ENCODE results near the gene CCDC182.

CCDC182 gene

GRCh38 chr17:57723427-57724025 lies 21.6 kb downstream of the CCDC182 start:
- TF ChIP-seq CTCF (IDR thresholded peaks at IDR 0.05; ENCODE audit: control extremely low read depth, extremely low read depth, low read depth, missing control alignments) = peak; percentile 2
- DNase-seq (ENCODE audit: extremely low spot score) = no peak
- CTCF ChIA-PET = interaction anchor here (1.1 to 2.7 kb wide), 4 partner anchors 10 to 480 kb away, joined by 3 to 14 read pairs (median 7); no protein-coding TSS in a partner anchor
- POLR2A ChIA-PET = interaction anchor here (0.5 kb wide), 1 partner anchor 360 kb away, joined by 3 read pairs; the partner anchor contains the start of gene DYNLL2

- ChIA-PET POLR2A (no interaction called here), CTCF (interaction anchor here (1.3 to 2.7 kb wide), 2 partner anchors 17 to 480 kb away, joined by 4 to 14 read pairs; no protein-coding TSS in a partner anchor)
- no peak for DNase-seq (ENCODE audit: extremely low spot score)
- no peak for TF ChIP-seq CTCF (IDR thresholded peaks at IDR 0.05; ENCODE audit: control extremely low read depth, extremely low read depth, low read depth, missing control alignments)
These were observed 22.4 kb downstream of the CCDC182 start for GRCh38 chr17:57722704-57723043.

- TF ChIP-seq CTCF (IDR thresholded peaks at IDR 0.05; ENCODE audit: control extremely low read depth, extremely low read depth, low read depth, missing control alignments) = no peak
- CTCF ChIA-PET = interaction anchor here (1.2 to 2.7 kb wide), 3 partner anchors 18 to 578 kb away, joined by 3 to 14 read pairs (median 4); no protein-coding TSS in a partner anchor
- POLR2A ChIA-PET = no interaction called here
- DNase-seq (ENCODE audit: extremely low spot score) = no peak
These were observed 23.0 kb downstream of the CCDC182 start for GRCh38 chr17:57721967-57722703.

GRCh38 chr17:57720386-57721035 lies 24.6 kb downstream of the CCDC182 start:
- POLR2A ChIA-PET = no interaction called here
- no peak for TF ChIP-seq CTCF (IDR thresholded peaks at IDR 0.05; ENCODE audit: control extremely low read depth, extremely low read depth, low read depth, missing control alignments)
- CTCF ChIA-PET = interaction anchor here (1.2 kb wide), 1 partner anchor 576 kb away, joined by 3 read pairs; no protein-coding TSS in a partner anchor
- no peak for DNase-seq (ENCODE audit: extremely low spot score)

GRCh38 chr17:57718878-57719277 lies 26.2 kb downstream of the CCDC182 start:
- CTCF ChIA-PET = no interaction called here
- no peak for TF ChIP-seq CTCF (IDR thresholded peaks at IDR 0.05; ENCODE audit: control extremely low read depth, extremely low read depth, low read depth, missing control alignments)

GRCh38 chr17:57715981-57716380 lies 29.1 kb downstream of the CCDC182 start:
- DNase-seq (ENCODE audit: extremely low spot score) = no peak
- TF ChIP-seq CTCF (IDR thresholded peaks at IDR 0.05; ENCODE audit: control extremely low read depth, extremely low read depth, low read depth, missing control alignments) = no peak
- POLR2A ChIA-PET = no interaction called here
- CTCF ChIA-PET = interaction anchor here (0.9 to 2.0 kb wide), 4 partner anchors 14 to 585 kb away, joined by 3 to 6 read pairs (median 4); no protein-coding TSS in a partner anchor

More at GRCh38 chr17:57718878-57719277, 26.2 kb downstream of the CCDC182 start:
- POLR2A ChIA-PET = no interaction called here
- no peak for DNase-seq (ENCODE audit: extremely low spot score)

Data from GM10248 (cell line).